HFFc6 (cell line): ENCODE measurements around the gene MSI2. TPM values are rescaled to one million over a fixed set of nuclear protein-coding genes. Genes with fewer than 3 reads are reported as not detected.
A peak's percentile ranks its signal among the peaks of the same experiment; 100 is the strongest.

Experiments
- DNase-seq: peaks from one replicate; pipeline ENCODE4 v3.0.0-alpha.2; 2018
- H3K27ac Mint-ChIP-seq: 2 replicates; pipeline ENCODE4 v1.8.0; 2020; ENCODE audit warnings: mild to moderate bottlenecking, mixed read lengths
- H3K27me3 Mint-ChIP-seq: 2 replicates; pipeline ENCODE4 v1.8.0; 2021; ENCODE audit warnings: mild to moderate bottlenecking, moderate library complexity, mixed read lengths; ENCODE audit not compliant: insufficient read depth
- H3K36me3 Mint-ChIP-seq: 2 replicates; pipeline ENCODE4 v1.8.0; 2021; ENCODE audit warnings: low read depth, mixed read lengths
- H3K4me1 Mint-ChIP-seq: 2 replicates; pipeline ENCODE4 v1.8.0; 2020; ENCODE audit warnings: low read depth, mixed read lengths
- H3K4me3 Mint-ChIP-seq: 2 replicates; pipeline ENCODE4 v1.8.0; 2020; ENCODE audit warnings: mild to moderate bottlenecking, moderate library complexity, mixed read lengths
- H3K9me3 Mint-ChIP-seq: 2 replicates; pipeline ENCODE4 v1.8.0; 2020; ENCODE audit warnings: mild to moderate bottlenecking, mixed read lengths
- total RNA-seq, 6 experiments: library from RNA; stranded (reverse); fragmentation: NEBNext Ultra II Directional; extraction: Animal tissue kit (Norgen Biotek cat#: 25700); gene quantifications; 2 replicates in 1 of 6; 3 replicates in 5 of 6; pipeline ENCODE4 v1.2.3, GENCODE V29; 2021
- TF ChIP-seq, protein P1 (sequence below): fragments of 200-600 bp; sonication (generic); IDR thresholded peaks from 2 replicates; pipeline ENCODE4 v1.5.0; 2021; ENCODE audit warnings: antibody characterized with exemption, mild to moderate bottlenecking

The MSI2 gene
- total RNA-seq, 6 experiments from 2014 or later: 53.5 to 71.7 (median 55.0) TPM

DNA sequence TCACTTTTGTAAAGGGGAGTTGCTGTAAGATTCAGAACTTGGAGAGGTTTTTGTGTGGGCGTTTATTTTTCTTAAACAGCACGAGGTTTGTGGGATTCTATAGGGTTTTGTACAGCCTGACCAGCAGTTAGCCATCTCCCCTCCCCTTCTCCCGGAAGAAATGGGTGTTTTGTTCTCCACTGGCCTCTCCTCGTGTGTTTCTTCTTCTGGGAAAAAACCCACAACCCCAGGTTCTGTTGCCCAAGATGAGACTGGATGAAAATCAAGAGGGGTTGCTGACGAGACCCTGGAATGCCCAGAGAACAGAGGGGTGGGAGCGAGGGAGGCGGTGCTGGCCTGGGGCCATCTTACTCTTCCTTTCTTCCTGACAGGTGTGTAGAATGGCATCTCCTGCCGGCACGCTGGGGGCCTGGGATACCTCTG lies 186.1 kb downstream of the MSI2 start:
- H3K9me3 Mint-ChIP-seq: no peaks in the 10 kb centered on the region
- H3K36me3 Mint-ChIP-seq: no peaks in the 10 kb centered on the region; the same call in 1 of the 2 replicates
- H3K4me3 Mint-ChIP-seq: no peak overlapping the region
- peaks cover 68% of the 10 kb centered on the region for H3K4me1 Mint-ChIP-seq
- H3K27ac Mint-ChIP-seq: peak overlapping the region; percentile 43; the same call in 1 of the 2 replicates
- DNase-seq: no peak
- H3K27me3 Mint-ChIP-seq: peaks cover 3% of the 10 kb centered on the region
- TF ChIP-seq, protein P1, sequence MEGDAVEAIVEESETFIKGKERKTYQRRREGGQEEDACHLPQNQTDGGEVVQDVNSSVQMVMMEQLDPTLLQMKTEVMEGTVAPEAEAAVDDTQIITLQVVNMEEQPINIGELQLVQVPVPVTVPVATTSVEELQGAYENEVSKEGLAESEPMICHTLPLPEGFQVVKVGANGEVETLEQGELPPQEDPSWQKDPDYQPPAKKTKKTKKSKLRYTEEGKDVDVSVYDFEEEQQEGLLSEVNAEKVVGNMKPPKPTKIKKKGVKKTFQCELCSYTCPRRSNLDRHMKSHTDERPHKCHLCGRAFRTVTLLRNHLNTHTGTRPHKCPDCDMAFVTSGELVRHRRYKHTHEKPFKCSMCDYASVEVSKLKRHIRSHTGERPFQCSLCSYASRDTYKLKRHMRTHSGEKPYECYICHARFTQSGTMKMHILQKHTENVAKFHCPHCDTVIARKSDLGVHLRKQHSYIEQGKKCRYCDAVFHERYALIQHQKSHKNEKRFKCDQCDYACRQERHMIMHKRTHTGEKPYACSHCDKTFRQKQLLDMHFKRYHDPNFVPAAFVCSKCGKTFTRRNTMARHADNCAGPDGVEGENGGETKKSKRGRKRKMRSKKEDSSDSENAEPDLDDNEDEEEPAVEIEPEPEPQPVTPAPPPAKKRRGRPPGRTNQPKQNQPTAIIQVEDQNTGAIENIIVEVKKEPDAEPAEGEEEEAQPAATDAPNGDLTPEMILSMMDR: no peak

GRCh38 chr17:57442914-57443571 lies 186.7 kb downstream of the MSI2 start:
- Mint-ChIP-seq H3K27ac (peak overlapping the region; percentile 29; the same call in 1 of the 2 replicates), H3K4me3 (no peak overlapping the region), H3K4me1 (peaks cover 67% of the 10 kb centered on the region)

DNA sequence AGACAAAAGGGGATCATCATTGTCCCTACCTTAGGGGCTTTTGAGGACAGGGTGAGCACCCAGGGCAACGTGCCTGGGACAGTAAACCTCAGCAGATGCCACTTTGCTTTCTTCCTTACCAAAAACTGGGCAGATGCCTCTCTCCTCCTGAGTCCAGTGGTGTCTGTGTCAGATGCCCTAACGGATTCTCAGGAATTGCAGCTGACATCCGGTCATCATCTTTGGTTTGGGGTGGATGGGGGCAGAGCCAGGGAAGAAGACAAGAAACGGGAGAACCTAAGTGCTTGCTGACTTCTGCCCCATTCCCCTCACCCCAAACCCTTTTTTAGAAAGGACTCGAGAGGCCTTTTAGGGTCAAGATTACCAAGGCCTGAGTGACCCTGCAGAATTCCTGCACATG lies 187.5 kb downstream of the MSI2 start:
- Mint-ChIP-seq H3K4me3 (no peak overlapping the region), H3K9me3 (no peaks in the 10 kb centered on the region), H3K27me3 (peaks cover 3% of the 10 kb centered on the region), H3K4me1 (peaks cover 67% of the 10 kb centered on the region), H3K27ac (peak overlapping the region; percentile 9; the same call in 1 of the 2 replicates), H3K36me3 (no peaks in the 10 kb centered on the region; the same call in none of the 2 replicates)
- TF ChIP-seq, protein P1: no peak
- DNase-seq: no peak

More at GRCh38 chr17:57442914-57443571, 186.7 kb downstream of the MSI2 start:
- no peak for DNase-seq
- Mint-ChIP-seq H3K27me3 (peaks cover 3% of the 10 kb centered on the region), H3K36me3 (no peaks in the 10 kb centered on the region; the same call in none of the 2 replicates), H3K9me3 (no peaks in the 10 kb centered on the region)
- TF ChIP-seq, protein P1: no peak

DNA sequence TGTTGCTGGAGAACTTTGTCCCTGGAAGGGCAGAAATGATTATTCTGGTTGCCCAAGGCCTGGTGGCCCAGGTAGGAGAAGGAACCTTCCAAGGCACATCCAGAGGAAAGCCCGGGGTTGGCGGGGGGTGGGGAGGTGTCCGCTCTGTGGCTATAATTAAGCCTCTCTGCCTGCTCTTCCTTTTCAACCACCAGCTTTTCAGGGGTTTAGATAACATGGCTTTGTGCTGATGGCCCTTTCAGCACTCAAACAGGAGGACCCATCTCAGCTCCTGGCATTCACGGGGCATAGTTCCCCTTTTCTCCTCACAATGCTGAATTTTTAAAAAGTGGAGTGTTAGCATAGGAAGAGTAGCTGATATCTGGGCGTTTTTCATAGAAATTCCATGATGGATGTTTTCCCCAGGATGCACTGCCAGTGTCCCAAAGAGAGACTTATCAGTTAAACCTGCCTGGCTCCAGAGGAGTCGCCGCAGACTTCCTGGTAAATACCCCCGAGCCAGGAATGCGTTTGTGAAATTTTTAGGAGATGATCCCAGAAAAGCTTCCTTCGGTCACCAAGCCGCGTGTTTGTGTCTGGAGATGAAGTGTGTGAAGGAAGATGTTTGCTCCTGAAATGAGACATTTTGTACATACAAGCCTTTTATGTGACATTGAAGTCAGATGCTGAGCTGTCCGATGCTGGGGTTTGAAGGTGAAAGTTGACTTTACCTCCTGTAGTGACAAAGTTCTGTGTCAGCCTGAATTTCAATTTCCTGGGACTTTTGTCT lies 188.5 kb downstream of the MSI2 start:
- TF ChIP-seq, protein P1: no peak
- Mint-ChIP-seq H3K36me3 (no peaks in the 10 kb centered on the region; the same call in 1 of the 2 replicates), H3K9me3 (no peaks in the 10 kb centered on the region), H3K4me3 (peak overlapping the region; percentile 51; the same call in 1 of the 2 replicates), H3K27me3 (peaks cover 1% of the 10 kb centered on the region; the same call in 1 of the 2 replicates), H3K4me1 (peaks cover 64% of the 10 kb centered on the region), H3K27ac (peak overlapping the region; percentile 78)
- no peak for DNase-seq

GRCh38 chr17:57445772-57446472 lies 189.6 kb downstream of the MSI2 start:
- TF ChIP-seq, protein P1: no peak
- Mint-ChIP-seq H3K4me3 (no peak overlapping the region), H3K9me3 (no peaks in the 10 kb centered on the region), H3K27me3 (peaks cover under 1% of the 10 kb centered on the region; the same call in 1 of the 2 replicates), H3K4me1 (peaks cover 54% of the 10 kb centered on the region), H3K27ac (0 out of 2 replicates have a peak overlapping the region, but pooled peaks have one; percentile 5), H3K36me3 (no peaks in the 10 kb centered on the region; the same call in 1 of the 2 replicates)
- no peak for DNase-seq
